Smooth muscle cell (in vitro differentiated cells): ENCODE data around the gene DNAJC27. TPM values are rescaled to one million over a fixed set of nuclear protein-coding genes. Genes with fewer than 3 reads are reported as not detected.

Experiments used
- DNase-seq: peaks from one replicate; lab custom pipeline; 2025; ENCODE audit not compliant: unreplicated experiment; lab: John Stamatoyannopoulos, UW
- H2AFZ ChIP-seq: fragments of 200-600 bp; sonication (generic); 2 replicates; pipeline ENCODE4 v1.6.0; 2016; ENCODE audit warnings: antibody characterized with exemption, low read depth, mild to moderate bottlenecking
- H3F3A ChIP-seq: fragments of 200-600 bp; sonication (generic); 2 replicates; pipeline ENCODE4 v1.6.0; 2017; ENCODE audit warnings: antibody characterized with exemption, low read depth
- H3K27ac ChIP-seq: fragments of 200-600 bp; sonication (generic); 2 replicates; pipeline ENCODE4 v1.5.1; 2016; ENCODE audit warnings: low read depth, mild to moderate bottlenecking
- H3K27me3 ChIP-seq: fragments of 200-600 bp; sonication (generic); 2 replicates; pipeline ENCODE4 v1.6.1; 2016; ENCODE audit warnings: low read depth, mild to moderate bottlenecking
- H3K36me3 ChIP-seq: fragments of 200-600 bp; sonication (generic); 2 replicates; pipeline ENCODE4 v1.5.1; 2016; ENCODE audit warnings: low read depth
- H3K4me1 ChIP-seq: fragments of 200-600 bp; sonication (generic); 2 replicates; pipeline ENCODE4 v1.5.1; 2016; ENCODE audit warnings: low read depth
- H3K4me2 ChIP-seq: fragments of 200-600 bp; sonication (generic); 2 replicates; pipeline ENCODE4 v1.6.0; 2016; ENCODE audit warnings: mild to moderate bottlenecking
- H3K4me3 ChIP-seq: fragments of 200-600 bp; sonication (generic); 2 replicates; pipeline ENCODE4 v1.5.1; 2016; ENCODE audit warnings: mild to moderate bottlenecking
- H3K79me2 ChIP-seq: fragments of 200-600 bp; sonication (generic); 2 replicates; pipeline ENCODE4 v1.6.0; 2016; ENCODE audit warnings: low read depth, mild to moderate bottlenecking
- H3K9ac ChIP-seq: fragments of 200-600 bp; sonication (generic); 2 replicates; pipeline ENCODE4 v1.6.0; 2016; ENCODE audit warnings: low read depth
- H3K9me3 ChIP-seq: fragments of 200-600 bp; sonication (generic); replicated peaks from 2 replicates; pipeline ENCODE4 v1.5.1; 2016; ENCODE audit warnings: low read depth
- H4K20me1 ChIP-seq: fragments of 200-600 bp; sonication (generic); 2 replicates; pipeline ENCODE4 v1.6.0; 2016; ENCODE audit warnings: low read depth
- CTCF ChIP-seq: fragments of 200-600 bp; sonication (generic); IDR thresholded peaks from 2 replicates; pipeline ENCODE4 v1.5.1; 2017; ENCODE audit warnings: borderline replicate concordance, mild to moderate bottlenecking, antibody characterized with exemption; ENCODE audit not compliant: insufficient read depth, poor library complexity, severe bottlenecking
- WGBS: methylation state at CpG from one replicate; pipeline ENCODE4 v1.1.7; 2016; ENCODE audit warnings: low lambda C conversion rate; 5-methylcytosine and 5-hydroxymethylcytosine counted together
- polyA plus RNA-seq: library from polyadenylated mRNA; unstranded; fragments of >200 nt; fragmentation: Nextera tagmentation; extraction: Ambion mirVana; gene quantifications from 2 replicates; pipeline ENCODE4 v1.2.1, GENCODE V29; 2016
- total RNA-seq: library from RNA; depleted of rRNA; stranded (reverse); fragments of >200 nt; gene quantifications from 2 replicates; pipeline ENCODE4 v1.2.3, GENCODE V29; 2014

DNAJC27 gene
- total and polyA plus RNA-seq, 2 experiments from 2014 or later = 1.4 to 4.4 TPM

- Histone ChIP-seq H3K9me3 (no peaks in the 10 kb centered on the region), H2AFZ (no peak overlapping the region), H3K9ac (no peak overlapping the region), H3F3A (no peaks in the 10 kb centered on the region), H3K79me2 (no peaks in the 10 kb centered on the region), H3K4me3 (no peak overlapping the region), H4K20me1 (no peaks in the 10 kb centered on the region), H3K4me2 (no peak overlapping the region), H3K27ac (no peak overlapping the region), H3K27me3 (no peaks in the 10 kb centered on the region), H3K4me1 (no peaks in the 10 kb centered on the region), H3K36me3 (no peaks in the 10 kb centered on the region)
- WGBS = 84% methylated on average over 1 of the region's 1 CpG
- TF ChIP-seq CTCF = no peak
- DNase-seq = no peak
Measured at GRCh38 chr2:24978661-24979060, 6.9 kb upstream of the DNAJC27 start.

GRCh38 chr2:24977631-24978030 lies 5.9 kb upstream of the DNAJC27 start:
- no peak overlapping the region for H3K27ac ChIP-seq
- 89% methylated on average over 2 of the region's 2 CpGs for WGBS
- no peak overlapping the region for H3K4me3 ChIP-seq
- peaks cover 6% of the 10 kb centered on the region for H3K79me2 ChIP-seq
- H2AFZ ChIP-seq = no peak overlapping the region
- H3K27me3 ChIP-seq = no peaks in the 10 kb centered on the region
- no peak for TF ChIP-seq CTCF
- H3K4me1 ChIP-seq = peaks cover 5% of the 10 kb centered on the region
- H3F3A ChIP-seq = no peaks in the 10 kb centered on the region
- H3K9ac ChIP-seq = no peak overlapping the region
- H3K36me3 ChIP-seq = no peaks in the 10 kb centered on the region
- H3K4me2 ChIP-seq = no peak overlapping the region
- no peaks in the 10 kb centered on the region for H3K9me3 ChIP-seq
- H4K20me1 ChIP-seq = no peaks in the 10 kb centered on the region
- DNase-seq = no peak

- DNase-seq = no peak
- Histone ChIP-seq H3K4me1 (peaks cover 6% of the 10 kb centered on the region), H3K9me3 (no peaks in the 10 kb centered on the region), H3K4me3 (no peak overlapping the region), H3F3A (no peaks in the 10 kb centered on the region), H2AFZ (no peak overlapping the region), H3K36me3 (no peaks in the 10 kb centered on the region), H3K27me3 (no peaks in the 10 kb centered on the region), H3K79me2 (peaks cover 27% of the 10 kb centered on the region), H4K20me1 (no peaks in the 10 kb centered on the region), H3K27ac (no peak overlapping the region), H3K4me2 (no peak overlapping the region), H3K9ac (no peak overlapping the region)
- WGBS = 65% methylated on average over 4 of the region's 4 CpGs
- TF ChIP-seq CTCF = no peak
Measured at GRCh38 chr2:24973812-24974211, 2.1 kb upstream of the DNAJC27 start.

- Histone ChIP-seq H3K36me3 (no peaks in the 10 kb centered on the region), H2AFZ (peak overlapping the region; percentile 60), H3K9me3 (no peaks in the 10 kb centered on the region), H3K4me2 (peak overlapping the region; percentile 99), H3F3A (no peaks in the 10 kb centered on the region), H3K4me1 (peaks cover 6% of the 10 kb centered on the region), H3K27ac (peak overlapping the region; percentile 99), H3K4me3 (peak overlapping the region; percentile 94), H3K79me2 (peaks cover 31% of the 10 kb centered on the region), H3K9ac (peak overlapping the region; percentile 98), H3K27me3 (no peaks in the 10 kb centered on the region), H4K20me1 (no peaks in the 10 kb centered on the region)
- TF ChIP-seq CTCF = no peak
- DNase-seq = no peak
- 2% methylated on average over 19 of the region's 19 CpGs for WGBS
Measured at GRCh38 chr2:24972315-24972961, 683 bp upstream of the DNAJC27 start.
